GM12872 (cell line): ENCODE data around the gene C11orf71.

Experiments
- CTCF ChIP-seq: IDR thresholded peaks from 3 replicates; pipeline ENCODE4 v1.5.1; 2011; ENCODE audit warnings: low read depth, mild to moderate bottlenecking, low read length, moderate library complexity; ENCODE audit not compliant: insufficient read depth

C11orf71 gene

GRCh38 chr11:114400216-114400914 lies at the start of gene C11orf71, which contains the start of gene RBM7:
TSS of gene C11orf71 (minus strand) at chr11:114400511. CDS start at chr11:114400331, 180 bp downstream.
TSS of gene RBM7 (plus strand) at chr11:114400666. CDS start at chr11:114400672, 6 bp downstream.
- no peak for TF ChIP-seq CTCF

DNA sequence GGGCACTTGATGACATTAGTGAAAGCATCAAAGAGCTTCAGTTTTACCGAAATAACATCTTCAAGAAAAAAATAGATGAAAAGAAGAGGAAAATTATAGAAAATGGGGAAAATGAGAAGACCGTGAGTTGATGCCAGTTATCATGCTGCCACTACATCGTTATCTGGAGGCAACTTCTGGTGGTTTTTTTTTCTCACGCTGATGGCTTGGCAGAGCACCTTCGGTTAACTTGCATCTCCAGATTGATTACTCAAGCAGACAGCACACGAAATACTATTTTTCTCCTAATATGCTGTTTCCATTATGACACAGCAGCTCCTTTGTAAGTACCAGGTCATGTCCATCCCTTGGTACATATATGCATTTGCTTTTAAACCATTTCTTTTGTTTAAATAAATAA lies 49.5 kb upstream of the C11orf71 start:
- TF ChIP-seq CTCF = no peak

GRCh38 chr11:114448749-114449482 lies 48.6 kb upstream of the C11orf71 start:
- TF ChIP-seq CTCF = no peak

- no peak for TF ChIP-seq CTCF
These were observed 47.6 kb upstream of the C11orf71 start for GRCh38 chr11:114447892-114448291.

GRCh38 chr11:114447444-114447843 lies 47.1 kb upstream of the C11orf71 start:
- TF ChIP-seq CTCF = no peak

GRCh38 chr11:114442536-114442935 lies 42.2 kb upstream of the C11orf71 start:
- TF ChIP-seq CTCF = no peak

- no peak for TF ChIP-seq CTCF
These were observed 41.6 kb upstream of the C11orf71 start for GRCh38 chr11:114441921-114442320.
